GM21717 (cell line): Measurements from ENCODE around the gene LAMC3.
"Not testable (repeated sequence)": the region's sequence is repeated elsewhere in the genome, so short reads cannot be mapped to it uniquely, and the experiment has no call there.

Source experiments
- ATAC-seq: cut with Tn5 transposase; IDR thresholded peaks from one replicate; pipeline ENCODE4 v1.9.1; 2021; ENCODE audit warnings: mild to moderate bottlenecking, moderate library complexity; ENCODE audit not compliant: unreplicated experiment

The LAMC3 gene

GRCh38 chr9:130990978-130991777, 17.8 kb upstream of the LAMC3 start:
- no peak for ATAC-seq

- ATAC-seq, result no peak
Observed at GRCh38 chr9:130991778-130992681, 16.9 kb upstream of the LAMC3 start.

GRCh38 chr9:130992682-130993032, 16.3 kb upstream of the LAMC3 start:
- no peak for ATAC-seq

GRCh38 chr9:130993303-130994030, 15.5 kb upstream of the LAMC3 start:
- ATAC-seq, result no peak

GRCh38 chr9:130994135-130995085, 14.6 kb upstream of the LAMC3 start:
- no peak for ATAC-seq

- no peak for ATAC-seq
Observed at GRCh38 chr9:130995086-130996011, 13.6 kb upstream of the LAMC3 start.

GRCh38 chr9:130996205-130996604, 12.8 kb upstream of the LAMC3 start:
- no peak for ATAC-seq

- ATAC-seq, result no peak
Observed at GRCh38 chr9:130996676-130997394, 12.1 kb upstream of the LAMC3 start.

GRCh38 chr9:130997395-130997684, 11.6 kb upstream of the LAMC3 start:
- no peak for ATAC-seq

- no peak for ATAC-seq
Observed at GRCh38 chr9:130997925-130998596, 10.9 kb upstream of the LAMC3 start.

- no peak for ATAC-seq
Observed at GRCh38 chr9:130998597-130999244, 10.3 kb upstream of the LAMC3 start.

GRCh38 chr9:130999245-130999623, 9.7 kb upstream of the LAMC3 start:
- no peak for ATAC-seq

GRCh38 chr9:131000526-131000925, 8.4 kb upstream of the LAMC3 start:
- not testable (repeated sequence) for ATAC-seq

GRCh38 chr9:131001021-131001420, 8.0 kb upstream of the LAMC3 start:
- ATAC-seq, result no peak

GRCh38 chr9:131001990-131002389, 7.0 kb upstream of the LAMC3 start:
- no peak for ATAC-seq

GRCh38 chr9:131006601-131007000, 2.4 kb upstream of the LAMC3 start:
- ATAC-seq, result no peak

- no peak for ATAC-seq
Observed at GRCh38 chr9:131008086-131008485, 888 bp upstream of the LAMC3 start.

- ATAC-seq, result no peak
Observed at GRCh38 chr9:131008563-131008908, 438 bp upstream of the LAMC3 start.
